Lower leg skin (tissue), 3 donors: ENCODE results near the gene SLC41A3.
"Not testable (repeated sequence)": the region's sequence is repeated elsewhere in the genome, so short reads cannot be mapped to it uniquely, and the experiment has no call there.

Experiments used
- POLR2A ChIP-seq, 2 donors: fragments of 450-650 bp; IDR thresholded peaks; one replicate each; pipeline ENCODE4 v1.6.1; 2016 to 2017; ENCODE audit warnings: antibody characterized with exemption in 2 of 2, mild to moderate bottlenecking in 1 of 2, moderate library complexity in 1 of 2
- TF ChIP-seq, protein P1 (sequence below), 3 donors: fragments of 450-650 bp; IDR thresholded peaks; one replicate each; pipeline ENCODE4 v1.5.1; 2016; ENCODE audit warnings: antibody characterized with exemption in 3 of 3, mild to moderate bottlenecking in 3 of 3, moderate library complexity in 2 of 3

DNA sequence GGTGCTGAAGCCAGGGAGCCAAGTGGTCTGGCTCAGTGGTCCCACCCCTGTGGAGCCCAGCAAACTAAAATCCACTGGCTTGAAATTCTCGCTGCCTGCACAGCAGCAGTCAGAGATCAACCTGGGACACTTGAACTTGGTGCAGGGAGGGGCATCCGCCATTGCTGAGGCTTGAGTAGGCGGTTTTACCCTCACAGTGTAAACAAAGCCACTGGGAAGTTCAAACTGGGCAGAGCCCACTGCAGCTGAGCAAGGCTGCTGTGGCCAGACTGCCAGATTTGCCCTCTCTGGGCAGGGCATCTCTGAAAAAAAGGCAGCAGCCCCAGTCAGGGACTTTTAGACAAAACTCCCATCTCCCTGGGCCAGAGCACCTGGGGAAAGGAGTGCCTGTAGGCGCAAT, 87.2 kb downstream of the SLC41A3 start:
- not testable (repeated sequence) for TF ChIP-seq POLR2A (IDR thresholded peaks at IDR 0.05)
- TF ChIP-seq, protein P1, sequence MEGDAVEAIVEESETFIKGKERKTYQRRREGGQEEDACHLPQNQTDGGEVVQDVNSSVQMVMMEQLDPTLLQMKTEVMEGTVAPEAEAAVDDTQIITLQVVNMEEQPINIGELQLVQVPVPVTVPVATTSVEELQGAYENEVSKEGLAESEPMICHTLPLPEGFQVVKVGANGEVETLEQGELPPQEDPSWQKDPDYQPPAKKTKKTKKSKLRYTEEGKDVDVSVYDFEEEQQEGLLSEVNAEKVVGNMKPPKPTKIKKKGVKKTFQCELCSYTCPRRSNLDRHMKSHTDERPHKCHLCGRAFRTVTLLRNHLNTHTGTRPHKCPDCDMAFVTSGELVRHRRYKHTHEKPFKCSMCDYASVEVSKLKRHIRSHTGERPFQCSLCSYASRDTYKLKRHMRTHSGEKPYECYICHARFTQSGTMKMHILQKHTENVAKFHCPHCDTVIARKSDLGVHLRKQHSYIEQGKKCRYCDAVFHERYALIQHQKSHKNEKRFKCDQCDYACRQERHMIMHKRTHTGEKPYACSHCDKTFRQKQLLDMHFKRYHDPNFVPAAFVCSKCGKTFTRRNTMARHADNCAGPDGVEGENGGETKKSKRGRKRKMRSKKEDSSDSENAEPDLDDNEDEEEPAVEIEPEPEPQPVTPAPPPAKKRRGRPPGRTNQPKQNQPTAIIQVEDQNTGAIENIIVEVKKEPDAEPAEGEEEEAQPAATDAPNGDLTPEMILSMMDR (IDR thresholded peaks at IDR 0.05), result not testable (repeated sequence)
